HL-60/S4 treated with retinoic acid at 250 ng/mL for 4 days and 3 days (cell line): ENCODE data around the gene POLR1H.
"Not testable (repeated sequence)": the region's sequence is repeated elsewhere in the genome, so short reads cannot be mapped to it uniquely, and the experiment has no call there.

Experiments
- in situ Hi-C: fragments of 300-500 bp; cut with MboI; formaldehyde crosslinking; loops from 2 replicates; pipeline ENCODE4 v1.7.0; 2022; ENCODE audit warnings: low sequenced_read_pairs

Gene POLR1H, protein sequence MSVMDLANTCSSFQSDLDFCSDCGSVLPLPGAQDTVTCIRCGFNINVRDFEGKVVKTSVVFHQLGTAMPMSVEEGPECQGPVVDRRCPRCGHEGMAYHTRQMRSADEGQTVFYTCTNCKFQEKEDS

DNA sequence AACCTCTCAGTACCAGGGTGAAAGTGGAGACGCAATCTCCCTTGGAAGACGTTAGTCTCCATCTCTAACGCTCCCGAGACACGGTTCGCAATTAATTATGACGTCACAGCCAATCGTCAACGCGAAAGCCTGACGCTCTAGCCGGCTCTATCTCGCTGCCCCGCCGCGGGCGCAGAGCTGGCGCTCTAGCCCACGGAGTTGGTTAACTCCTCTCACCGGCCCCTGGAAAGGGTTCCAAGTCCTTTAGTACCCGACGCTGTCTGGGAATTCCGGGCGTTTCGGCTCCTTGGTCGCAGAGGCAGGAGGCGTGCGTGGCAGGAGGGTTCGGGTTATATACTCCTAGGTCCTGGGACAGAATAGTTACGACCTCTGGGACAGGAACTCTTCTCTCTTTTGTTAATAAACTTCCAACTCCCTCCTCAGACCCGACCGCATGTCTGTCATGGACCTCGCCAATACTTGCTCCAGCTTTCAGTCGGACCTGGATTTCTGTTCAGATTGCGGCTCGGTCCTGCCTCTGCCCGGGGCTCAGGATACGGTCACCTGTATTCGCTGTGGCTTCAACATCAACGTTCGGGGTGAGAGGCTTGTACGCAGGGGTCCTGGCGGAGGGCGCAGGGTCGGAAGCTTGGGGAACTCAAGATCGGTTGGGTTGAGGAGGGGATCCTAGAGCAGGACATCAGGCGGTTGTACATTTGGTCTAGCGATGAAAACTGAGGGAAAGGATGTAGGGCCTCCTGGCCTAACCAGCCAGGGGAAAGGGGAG, at the start of gene POLR1H:
Gene POLR1H, plus strand, starts transcription at position 174 of the 766 bp plus-strand sequence. Its CDS starts 260 bp downstream, at position 434.
- in situ Hi-C loops = no loop called here

DNA sequence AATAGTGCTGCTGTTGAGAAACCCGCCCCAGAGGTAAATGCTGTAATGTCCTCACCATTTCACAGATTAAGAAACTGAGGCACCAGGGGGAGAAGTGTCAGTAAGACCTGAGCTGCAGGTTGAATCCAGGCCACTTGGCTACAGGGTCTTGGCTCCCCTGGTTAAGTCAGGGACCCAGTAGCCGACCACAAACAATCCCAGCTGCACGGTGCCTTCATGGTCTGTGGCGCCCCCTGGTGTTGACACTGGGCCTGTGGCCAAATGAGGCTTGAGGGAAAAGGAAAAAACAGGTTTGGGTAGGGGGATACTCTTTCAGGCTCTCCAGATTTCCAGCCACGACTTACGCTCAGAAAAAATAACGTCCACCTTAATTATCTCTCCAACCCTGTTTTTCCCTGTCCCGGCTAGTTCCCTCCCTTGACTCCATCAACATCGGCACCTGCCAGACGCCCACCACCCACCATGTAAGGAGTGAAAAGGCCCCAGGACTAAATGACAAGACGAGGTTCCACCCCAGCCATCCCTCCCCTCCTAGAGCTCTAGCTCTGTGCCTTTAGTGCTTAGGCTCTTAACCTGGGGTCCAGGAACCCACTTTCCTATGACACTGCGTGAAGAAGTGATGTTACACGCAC, 47.7 kb upstream of the POLR1H start:
- in situ Hi-C loops = loop anchor here (25.0 kb wide), 1 partner anchor 276 kb away; no protein-coding TSS in a partner anchor

DNA sequence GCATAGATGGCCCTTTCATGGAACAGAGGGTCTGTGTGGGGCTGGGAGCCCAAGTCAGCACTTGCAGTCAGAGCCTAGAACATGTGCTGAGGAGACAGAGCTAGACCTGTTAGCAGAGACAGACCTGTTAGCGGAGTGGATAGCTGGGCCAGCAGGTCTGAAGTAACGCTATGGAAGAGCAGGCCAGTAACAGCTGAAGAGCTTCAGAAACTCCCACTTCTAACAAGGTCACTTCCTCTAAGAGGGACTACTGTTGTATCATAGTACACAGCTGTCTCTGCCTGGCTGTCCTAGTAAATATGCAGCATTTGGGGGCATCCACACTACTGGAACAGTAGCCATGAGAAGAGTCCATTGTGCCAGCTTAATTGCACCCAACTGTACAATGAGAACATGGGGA, 41.2 kb upstream of the POLR1H start:
- in situ Hi-C loops = loop anchor here (25.0 kb wide), 1 partner anchor 283 kb away; no protein-coding TSS in a partner anchor

DNA sequence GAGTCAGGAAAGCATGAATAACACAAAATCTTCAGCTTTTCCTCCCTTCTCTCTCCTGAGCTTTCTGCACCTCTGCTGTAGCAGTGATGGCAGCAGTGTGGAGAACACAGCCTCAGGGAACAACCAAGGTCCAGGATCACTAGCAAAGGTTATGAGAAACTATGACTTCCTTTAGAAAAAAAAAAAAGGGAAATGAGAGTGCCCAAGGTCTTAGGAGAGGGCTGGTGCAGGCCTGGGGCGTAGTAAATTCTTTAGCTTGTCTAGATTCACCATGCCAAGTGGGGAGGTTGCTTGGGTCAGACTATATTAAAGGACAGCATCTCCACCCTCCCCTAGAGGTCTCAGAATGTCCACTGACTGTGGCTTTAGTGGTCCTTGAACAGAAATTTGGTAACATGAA, 40.4 kb upstream of the POLR1H start:
- in situ Hi-C loops = loop anchor here (25.0 kb wide), 1 partner anchor 283 kb away; no protein-coding TSS in a partner anchor

DNA sequence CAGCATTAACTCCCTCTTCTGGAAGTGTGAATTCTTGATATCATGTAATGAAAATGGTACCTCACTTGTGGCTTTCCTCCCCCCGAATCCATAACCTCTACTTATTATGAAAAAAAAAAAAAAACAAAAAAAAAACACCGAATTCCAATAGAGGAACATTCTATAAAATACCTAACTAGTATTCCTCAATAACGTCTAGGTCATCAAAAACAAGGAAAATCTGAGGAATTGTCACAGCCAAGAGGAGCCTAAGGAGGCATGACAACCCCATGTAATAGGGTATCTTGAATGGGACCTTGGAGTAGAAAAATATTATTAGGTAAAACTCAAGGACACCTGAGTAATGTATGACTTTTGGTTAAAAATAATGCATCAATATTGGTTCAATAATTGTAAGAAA, 38.9 kb upstream of the POLR1H start:
- in situ Hi-C loops = loop anchor here (25.0 kb wide), 1 partner anchor 285 kb away; no protein-coding TSS in a partner anchor

DNA sequence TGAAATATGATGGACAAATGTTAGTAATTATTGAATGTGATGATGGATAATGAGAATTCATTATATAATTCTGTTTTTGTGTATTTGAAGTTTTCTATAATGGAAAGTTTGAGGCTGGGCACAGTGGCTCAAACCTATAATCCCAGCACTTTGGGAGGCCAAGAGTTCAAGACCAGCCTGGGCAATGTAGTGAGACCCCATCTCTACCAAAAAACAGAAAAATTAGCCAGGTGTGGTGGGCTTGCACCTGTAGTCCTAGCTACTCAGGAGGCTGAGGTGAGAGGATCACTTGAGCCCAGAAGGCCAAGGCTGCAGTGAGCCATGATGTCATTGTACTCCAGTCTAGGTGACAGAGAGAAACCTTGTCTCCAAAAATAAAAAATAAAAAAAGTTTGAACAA, 38.4 kb upstream of the POLR1H start:
- in situ Hi-C loops = loop anchor here (25.0 kb wide), 1 partner anchor 285 kb away; no protein-coding TSS in a partner anchor

DNA sequence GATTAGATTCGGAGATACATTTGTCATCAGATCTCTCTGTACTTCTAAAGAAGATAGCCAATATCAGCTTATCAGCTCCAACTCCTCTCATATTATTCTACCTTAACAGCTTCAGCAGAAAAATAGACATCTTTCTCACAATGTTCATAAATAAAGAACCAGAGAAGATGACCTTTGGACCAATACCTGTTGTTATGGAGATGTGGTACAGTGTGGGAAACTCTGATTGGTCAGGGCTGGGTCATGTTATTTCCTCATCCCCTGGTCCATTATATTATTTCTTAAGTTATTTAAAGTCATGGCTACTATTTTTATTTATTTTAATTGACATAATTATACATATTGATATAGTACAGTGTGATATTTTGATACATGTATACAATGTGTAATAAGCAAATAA, 35.9 kb upstream of the POLR1H start:
- in situ Hi-C loops = no loop called here

DNA sequence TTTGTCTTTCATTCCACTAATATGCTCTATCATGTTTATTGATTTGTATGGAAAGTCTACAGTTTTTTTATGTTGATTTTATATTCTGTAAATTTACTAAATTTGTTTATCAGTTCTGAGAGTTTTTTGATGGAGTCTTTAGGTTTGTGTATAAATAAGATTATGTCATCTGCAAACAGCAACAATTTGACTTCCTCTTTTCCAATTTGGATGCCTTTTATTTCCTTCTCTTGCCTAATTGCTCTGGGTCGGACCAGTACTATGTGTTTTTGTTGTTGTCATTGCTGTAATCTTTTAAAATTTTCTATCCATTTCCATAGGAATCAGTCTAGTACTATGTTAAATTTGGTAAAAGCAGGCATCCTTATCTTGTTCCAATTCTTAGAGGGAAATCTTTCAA, 31.5 kb upstream of the POLR1H start:
- in situ Hi-C loops = no loop called here

DNA sequence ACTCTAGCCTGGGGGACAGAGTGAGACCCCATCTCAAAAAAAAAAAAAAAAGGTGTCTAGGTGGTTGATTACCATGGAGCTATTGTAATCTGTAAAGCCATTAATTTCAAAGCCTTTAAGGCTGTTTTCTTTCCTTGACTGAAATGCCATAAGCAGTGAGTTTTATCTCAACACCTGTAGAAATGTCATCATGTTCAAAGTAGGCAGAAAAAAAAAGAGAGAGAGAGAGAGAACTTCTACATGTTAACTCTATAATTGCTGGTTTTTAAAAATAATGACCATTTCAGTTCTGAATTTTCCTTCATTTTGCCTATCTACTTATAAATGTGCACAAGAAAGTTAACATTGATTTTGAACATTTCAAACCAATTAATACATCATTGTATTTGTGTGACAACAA, 29.7 kb upstream of the POLR1H start:
- in situ Hi-C loops = no loop called here

DNA sequence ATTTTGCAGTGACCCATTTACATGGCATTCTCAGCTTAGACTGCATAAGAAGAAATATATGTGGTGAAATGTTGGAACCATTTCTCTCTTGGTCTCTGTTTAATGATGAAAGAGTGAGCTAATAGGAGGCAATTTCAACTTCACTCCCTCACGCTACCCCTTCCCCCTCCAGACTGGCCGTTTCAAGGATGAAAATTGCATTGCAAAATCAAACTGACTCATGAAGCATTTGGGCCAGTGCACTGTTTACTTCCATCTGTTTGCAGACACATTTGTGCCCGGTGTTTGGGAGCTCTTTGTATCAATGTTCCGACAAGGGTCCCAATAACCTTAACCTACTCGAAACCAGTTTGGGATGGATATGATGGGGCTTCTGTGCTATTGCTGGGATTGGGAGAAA, 27.6 kb upstream of the POLR1H start:
- in situ Hi-C loops = not testable (repeated sequence)

DNA sequence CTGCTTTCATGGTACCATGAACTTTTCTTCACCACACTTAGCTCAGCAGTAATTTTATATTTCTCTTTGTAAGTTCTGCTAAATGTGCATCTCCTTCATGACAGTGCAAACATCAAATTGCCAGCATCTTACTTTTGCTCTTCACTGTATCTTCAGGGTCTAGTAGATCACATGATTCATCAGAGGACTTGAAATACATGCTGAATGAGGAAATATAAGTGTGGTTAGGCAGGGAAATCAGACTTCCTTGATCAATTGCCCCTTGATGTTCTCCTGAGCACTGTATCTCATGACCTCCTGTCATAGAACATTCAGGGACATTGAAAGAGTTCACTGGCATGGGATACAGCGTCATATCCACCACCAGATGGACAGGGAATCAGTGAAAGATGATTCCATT, 25.3 kb upstream of the POLR1H start:
- in situ Hi-C loops = no loop called here

DNA sequence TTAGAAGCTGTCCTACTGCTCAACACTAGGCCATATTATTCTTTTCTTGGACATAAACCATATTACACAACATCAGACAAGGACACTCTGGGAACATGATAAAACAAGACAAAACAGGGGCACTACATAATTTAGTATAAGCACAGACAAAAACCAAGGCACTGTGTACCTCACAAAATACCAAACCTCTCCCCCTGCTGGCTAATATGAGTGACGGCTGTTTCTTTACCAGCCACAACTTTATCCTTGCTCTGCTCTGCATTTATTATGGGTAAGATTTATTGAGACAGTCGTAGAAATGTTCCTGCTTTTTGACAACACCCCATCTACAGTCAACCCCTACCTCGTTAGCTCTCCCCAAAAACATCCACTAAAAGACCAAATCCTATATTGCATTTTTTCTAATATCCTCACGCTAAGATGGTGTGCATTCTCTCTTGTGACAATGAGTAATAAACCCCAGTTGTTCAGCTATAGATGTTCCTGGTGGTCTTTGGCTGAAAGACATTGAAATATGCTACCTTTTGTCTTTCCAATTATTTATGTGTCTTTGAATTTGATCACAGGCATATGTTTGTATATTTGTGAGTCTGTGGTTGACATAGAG, 23.8 kb upstream of the POLR1H start:
- in situ Hi-C loops = no loop called here

DNA sequence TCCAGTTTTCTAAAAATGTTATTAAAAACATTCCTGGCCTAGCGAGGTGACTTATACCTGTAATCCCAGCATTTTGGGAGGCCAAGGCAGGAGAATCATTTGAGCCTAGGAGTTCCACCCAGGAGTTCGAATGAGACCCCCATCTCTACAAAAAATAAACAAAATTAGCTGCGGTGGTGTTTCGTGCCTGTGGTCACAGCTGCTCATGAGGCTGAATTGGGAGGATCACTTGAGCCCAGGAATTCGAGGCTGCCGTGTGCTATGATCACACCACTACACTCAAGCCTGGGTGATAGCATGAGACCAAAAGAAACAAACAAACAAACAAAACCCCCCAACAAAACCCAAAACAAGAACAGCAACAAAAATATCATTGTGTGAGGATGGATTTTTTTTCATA, 19.8 kb upstream of the POLR1H start:
- in situ Hi-C loops = no loop called here

DNA sequence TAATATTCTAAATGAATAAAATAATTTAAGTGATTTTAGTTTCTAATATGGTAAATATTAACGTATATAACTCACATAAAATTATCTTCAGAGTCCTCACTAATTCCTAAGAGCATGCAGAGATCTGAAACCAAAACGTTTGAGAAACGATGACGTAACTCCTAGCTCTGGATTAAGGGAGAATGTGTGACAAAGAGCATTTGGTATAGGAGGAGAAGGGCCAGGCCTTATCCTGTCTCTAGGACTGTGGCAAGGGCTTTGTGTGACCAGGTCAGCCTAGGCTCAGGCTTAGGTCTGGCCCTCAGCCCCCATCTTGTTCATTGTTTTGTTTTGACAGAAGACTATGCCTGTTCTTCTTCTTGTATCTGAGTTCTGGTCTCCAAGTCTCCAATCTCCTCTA, 19.2 kb upstream of the POLR1H start:
- in situ Hi-C loops = no loop called here

DNA sequence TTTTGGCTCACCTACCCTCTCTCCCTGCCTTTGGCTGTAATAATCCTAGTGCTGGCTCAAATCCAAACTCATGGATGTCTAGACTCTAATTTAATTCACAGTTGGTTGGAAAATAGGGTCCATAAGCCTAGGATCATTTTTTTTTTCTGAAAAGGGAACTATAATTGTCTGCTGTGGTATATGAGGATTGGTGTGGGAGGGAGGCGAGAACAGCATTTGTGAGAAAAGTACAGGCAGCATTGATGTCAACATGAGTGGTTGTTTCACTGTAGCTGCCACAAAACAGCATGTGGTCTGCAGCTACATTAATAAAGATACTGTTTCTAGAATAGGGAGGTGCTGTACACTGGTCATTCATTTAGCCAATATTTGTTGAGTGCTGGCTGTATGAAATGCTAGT, 18.6 kb upstream of the POLR1H start:
- in situ Hi-C loops = no loop called here

DNA sequence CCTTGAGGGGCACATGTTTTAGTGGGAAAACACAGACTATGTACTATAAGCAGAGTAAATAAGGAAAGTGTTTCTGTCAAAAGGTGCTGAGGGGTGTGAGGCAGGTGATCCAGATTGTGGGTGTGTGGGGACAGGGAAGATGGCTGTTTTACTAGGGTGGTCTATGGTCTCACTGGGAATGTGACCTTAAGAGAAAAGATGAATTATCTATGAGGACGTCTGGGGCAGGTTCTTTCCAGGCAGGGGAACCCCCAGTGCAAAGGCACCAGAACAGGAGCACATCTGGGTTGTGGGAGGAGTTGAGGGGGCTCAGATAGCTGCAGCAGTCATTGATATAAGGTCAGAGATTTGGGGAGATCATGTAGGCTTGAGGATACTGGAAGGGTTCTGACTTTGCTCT, 18.2 kb upstream of the POLR1H start:
- in situ Hi-C loops = no loop called here

DNA sequence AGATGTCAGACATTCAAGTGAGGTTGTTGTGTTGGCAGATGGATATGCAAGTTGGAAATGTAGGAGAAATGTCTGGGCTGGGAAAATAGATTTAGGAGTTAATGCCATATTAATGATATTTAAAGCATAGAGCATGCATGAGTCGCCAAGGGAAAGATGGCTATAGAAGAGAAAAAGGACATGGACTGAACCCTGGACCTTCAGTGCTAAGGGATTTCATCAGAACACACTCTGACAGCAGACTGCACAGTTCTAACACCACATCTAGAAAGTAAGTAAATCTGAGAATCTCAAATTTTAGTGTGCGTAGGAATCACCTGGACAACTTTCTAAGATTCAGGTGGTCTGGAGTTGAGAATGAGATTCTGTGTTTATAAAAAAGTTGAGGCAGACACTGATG, 17.3 kb upstream of the POLR1H start:
- in situ Hi-C loops = no loop called here

DNA sequence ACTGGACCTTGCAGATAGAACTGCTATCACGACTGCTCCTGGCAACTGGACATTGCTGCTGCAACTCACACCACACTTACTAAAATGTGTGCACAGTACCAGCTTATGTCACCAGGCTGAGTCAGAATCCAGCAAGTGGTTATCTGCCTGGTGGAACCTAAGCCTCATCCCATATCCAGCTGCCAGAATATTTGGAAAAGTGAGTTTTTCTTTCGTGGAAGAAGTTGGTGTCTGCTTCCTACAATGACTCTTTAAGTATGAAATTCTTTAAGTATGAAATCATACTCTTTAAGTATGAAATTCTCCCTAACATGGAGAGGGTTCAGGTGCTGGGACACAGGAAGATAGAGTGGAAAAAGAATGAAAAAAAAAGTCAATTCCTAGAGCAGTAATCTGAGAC, 16.4 kb upstream of the POLR1H start:
- in situ Hi-C loops = no loop called here

DNA sequence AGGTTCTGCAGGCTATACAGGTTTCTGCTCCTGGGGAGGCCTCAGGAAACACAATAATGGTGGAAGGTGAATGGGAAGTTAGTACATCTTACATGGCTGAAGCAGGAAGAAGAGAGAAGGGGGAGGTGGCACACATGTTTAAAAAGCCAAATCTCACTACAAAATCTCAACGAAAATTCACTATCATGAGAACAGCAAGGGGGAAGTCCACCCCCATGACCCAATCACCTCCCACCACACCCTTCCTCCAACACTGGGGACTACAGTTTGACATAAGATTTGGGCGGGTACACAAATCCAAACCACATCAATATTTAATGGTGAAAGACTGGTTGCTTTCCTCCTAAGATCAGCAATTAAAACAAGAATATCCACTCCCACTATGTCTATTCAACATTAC, 13.8 kb upstream of the POLR1H start:
- in situ Hi-C loops = no loop called here

DNA sequence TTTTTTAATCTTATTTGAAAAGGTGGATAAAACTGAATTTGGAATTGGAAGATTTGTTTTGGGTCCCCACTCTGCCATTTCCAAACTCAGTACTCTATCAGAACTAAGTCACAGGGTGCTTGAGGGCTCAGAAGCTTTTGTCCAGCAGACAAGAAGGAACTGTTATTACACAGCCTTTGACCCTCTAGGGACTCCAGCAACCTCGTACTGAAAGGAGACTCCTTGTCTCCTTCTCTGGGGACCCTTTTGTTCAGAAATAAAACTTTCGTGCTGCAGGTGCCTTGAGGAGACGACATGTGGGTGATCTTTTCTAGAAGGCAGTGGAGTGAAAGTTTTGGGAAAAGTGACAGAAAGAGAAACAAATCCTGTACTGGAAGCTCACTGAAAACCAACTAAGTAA, 7.4 kb upstream of the POLR1H start:
- in situ Hi-C loops = no loop called here

DNA sequence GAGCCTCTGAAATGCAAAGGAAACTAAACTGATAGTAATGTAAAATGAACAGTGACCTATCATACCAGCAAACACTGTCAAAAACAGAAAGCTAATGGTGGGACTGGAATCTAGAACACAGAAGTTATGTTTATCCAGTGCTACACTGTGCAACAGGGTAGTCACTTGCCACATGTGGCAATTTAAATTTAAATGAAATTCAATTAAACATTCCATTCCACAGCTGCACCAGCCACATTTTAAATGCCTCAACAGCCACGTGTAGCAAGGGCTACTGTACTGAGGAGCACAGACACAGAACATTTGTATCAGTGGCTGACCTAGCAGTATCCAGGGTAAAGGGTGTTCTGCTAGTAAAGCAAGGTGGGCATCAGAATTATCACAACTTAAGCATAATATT, 5.6 kb upstream of the POLR1H start:
- in situ Hi-C loops = no loop called here
